ENCODE results near the gene POLR2I. TPM values are rescaled to one million over a fixed set of nuclear protein-coding genes. Genes with fewer than 3 reads are reported as not detected.

POLR2I gene
- total and polyA plus RNA-seq, 9 of the 15 experiments (the other 6 are each of a cell fraction or from before 2014, with no cell fraction given), result 28.0 to 283 (median 123) TPM

DNA sequence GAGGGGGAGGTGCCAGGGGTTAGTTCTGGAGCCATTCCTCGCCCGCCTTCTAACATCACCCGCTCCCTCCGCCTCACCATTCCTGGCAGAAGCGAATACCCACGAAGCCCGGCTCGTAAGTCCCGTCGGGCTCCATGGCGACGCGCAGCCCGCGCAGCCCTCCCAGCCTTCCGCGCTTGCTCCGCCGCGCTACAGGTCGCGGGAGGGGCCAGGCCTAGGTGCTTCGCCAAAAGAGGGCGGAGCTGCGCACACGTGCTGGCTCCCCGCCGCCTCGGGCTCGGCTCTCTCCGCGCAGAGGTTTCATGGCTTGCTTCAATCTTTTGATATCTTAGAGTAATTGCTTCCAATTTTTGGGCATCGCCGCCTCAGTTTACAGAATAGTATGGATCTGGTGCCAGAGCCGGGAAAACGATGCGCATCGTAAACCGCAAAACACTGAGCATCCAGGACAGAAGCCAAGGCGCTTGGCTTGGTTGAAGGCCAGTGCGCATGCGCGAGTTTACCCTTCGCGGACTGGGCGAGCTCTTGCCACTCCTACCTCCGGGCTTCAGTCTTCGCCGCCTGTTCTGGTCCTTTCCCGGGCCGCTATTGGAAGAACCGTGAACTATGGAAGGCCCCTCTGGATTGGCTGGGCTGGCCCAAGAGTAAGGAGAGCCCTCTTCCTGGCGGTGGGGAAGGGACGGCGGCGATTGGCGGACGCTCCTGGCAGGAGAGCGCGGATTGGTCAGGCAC, at the start of gene POLR2I (continued):
- TF ChIP-seq TCF7 (IDR thresholded peaks at IDR 0.05; ENCODE audit: borderline replicate concordance) (no peak), CREB1 (IDR thresholded peaks at IDR 0.05) (no peak), CREB1 (CRISPR knock-in tag; IDR thresholded peaks at IDR 0.05) (peak; percentile 30; the same call in 1 of the 2 replicates), CHCHD3 (CRISPR knock-in tag; IDR thresholded peaks at IDR 0.05) (no peak), JUND (IDR thresholded peaks at IDR 0.05; ENCODE audit: borderline replicate concordance, low read depth, low read length) (peak; percentile 37; the same call in 1 of the 2 replicates), JUND (tag; IDR thresholded peaks at IDR 0.05; ENCODE audit: borderline replicate concordance, low read depth, low read length) (no peak; the same call in 2 of the 3 replicates), SMARCC2 (IDR thresholded peaks at IDR 0.05; ENCODE audit: low read depth) (no peak), RAD21 (CRISPR knock-in tag; conservative IDR thresholded peaks at IDR 0.05 in 1 of 2, IDR thresholded peaks at IDR 0.05 in 1 of 2) (0 out of 4 replicates have a peak, but pooled peaks of 1 of the 2 experiments have one; percentile 12), RBM39 (optimal IDR thresholded peaks at IDR 0.05; ENCODE audit: low read depth, low read length) (no peak), FOXA3 (CRISPR knock-in tag; conservative IDR thresholded peaks at IDR 0.05 in 1 of 2, IDR thresholded peaks at IDR 0.05 in 1 of 2) (no peak), SRSF3 (IDR thresholded peaks at IDR 0.05; ENCODE audit: insufficient read depth, low read length) (no peak)
- TF ChIP-seq, protein P1, sequence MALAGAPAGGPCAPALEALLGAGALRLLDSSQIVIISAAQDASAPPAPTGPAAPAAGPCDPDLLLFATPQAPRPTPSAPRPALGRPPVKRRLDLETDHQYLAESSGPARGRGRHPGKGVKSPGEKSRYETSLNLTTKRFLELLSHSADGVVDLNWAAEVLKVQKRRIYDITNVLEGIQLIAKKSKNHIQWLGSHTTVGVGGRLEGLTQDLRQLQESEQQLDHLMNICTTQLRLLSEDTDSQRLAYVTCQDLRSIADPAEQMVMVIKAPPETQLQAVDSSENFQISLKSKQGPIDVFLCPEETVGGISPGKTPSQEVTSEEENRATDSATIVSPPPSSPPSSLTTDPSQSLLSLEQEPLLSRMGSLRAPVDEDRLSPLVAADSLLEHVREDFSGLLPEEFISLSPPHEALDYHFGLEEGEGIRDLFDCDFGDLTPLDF (CRISPR knock-in tag; IDR thresholded peaks at IDR 0.05), result peak; percentile 79
- TF ChIP-seq, protein P2, sequence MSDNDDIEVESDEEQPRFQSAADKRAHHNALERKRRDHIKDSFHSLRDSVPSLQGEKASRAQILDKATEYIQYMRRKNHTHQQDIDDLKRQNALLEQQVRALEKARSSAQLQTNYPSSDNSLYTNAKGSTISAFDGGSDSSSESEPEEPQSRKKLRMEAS (CRISPR knock-in tag; IDR thresholded peaks at IDR 0.05), result peak; percentile 96
- TF ChIP-seq, protein P3, sequence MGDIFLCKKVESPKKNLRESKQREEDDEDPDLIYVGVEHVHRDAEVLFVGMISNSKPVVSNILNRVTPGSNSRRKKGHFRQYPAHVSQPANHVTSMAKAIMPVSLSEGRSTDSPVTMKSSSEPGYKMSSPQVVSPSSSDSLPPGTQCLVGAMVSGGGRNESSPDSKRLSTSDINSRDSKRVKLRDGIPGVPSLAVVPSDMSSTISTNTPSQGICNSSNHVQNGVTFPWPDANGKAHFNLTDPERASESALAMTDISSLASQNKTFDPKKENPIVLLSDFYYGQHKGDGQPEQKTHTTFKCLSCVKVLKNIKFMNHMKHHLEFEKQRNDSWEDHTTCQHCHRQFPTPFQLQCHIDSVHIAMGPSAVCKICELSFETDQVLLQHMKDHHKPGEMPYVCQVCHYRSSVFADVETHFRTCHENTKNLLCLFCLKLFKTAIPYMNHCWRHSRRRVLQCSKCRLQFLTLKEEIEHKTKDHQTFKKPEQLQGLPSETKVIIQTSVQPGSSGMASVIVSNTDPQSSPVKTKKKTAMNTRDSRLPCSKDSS (IDR thresholded peaks at IDR 0.05; ENCODE audit: low read depth, partially characterized antibody), result no peak
- TF ChIP-seq, protein P4, sequence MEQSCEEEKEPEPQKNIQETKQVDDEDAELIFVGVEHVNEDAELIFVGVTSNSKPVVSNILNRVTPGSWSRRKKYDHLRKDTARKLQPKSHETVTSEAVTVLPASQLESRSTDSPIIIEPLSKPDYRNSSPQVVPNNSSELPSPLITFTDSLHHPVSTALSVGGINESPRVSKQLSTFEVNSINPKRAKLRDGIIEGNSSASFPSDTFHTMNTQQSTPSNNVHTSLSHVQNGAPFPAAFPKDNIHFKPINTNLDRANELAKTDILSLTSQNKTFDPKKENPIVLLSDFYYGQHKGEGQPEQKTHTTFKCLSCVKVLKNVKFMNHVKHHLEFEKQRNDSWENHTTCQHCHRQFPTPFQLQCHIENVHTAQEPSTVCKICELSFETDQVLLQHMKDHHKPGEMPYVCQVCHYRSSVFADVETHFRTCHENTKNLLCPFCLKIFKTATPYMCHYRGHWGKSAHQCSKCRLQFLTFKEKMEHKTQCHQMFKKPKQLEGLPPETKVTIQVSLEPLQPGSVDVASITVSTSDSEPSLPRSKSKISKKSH (CRISPR knock-in tag; IDR thresholded peaks at IDR 0.05), result no peak

Data from K562 (cell line).